Esophagus squamous epithelium (tissue), 4 donors: Measurements from ENCODE around the gene DHX30.

Experiments used
- POLR2A ChIP-seq, 4 donors: fragments of 450-650 bp; IDR thresholded peaks; one replicate each; pipeline ENCODE4 v1.6.1; 2017; ENCODE audit warnings: antibody characterized with exemption in 4 of 4, mild to moderate bottlenecking in 4 of 4, moderate library complexity in 3 of 4
- TF ChIP-seq, protein P1 (sequence below), 6 experiments: fragments of 450-650 bp in 4 of 6; fragments of 200-600 bp in 2 of 6; sonication (generic) in 2 of 6; IDR thresholded peaks; one replicate each; pipeline ENCODE4 v1.5.1; 2016 to 2019; ENCODE audit warnings: antibody characterized with exemption in 6 of 6, mild to moderate bottlenecking in 4 of 6, moderate library complexity in 4 of 6

- TF ChIP-seq POLR2A (IDR thresholded peaks at IDR 0.05), result no peak
- TF ChIP-seq, protein P1, sequence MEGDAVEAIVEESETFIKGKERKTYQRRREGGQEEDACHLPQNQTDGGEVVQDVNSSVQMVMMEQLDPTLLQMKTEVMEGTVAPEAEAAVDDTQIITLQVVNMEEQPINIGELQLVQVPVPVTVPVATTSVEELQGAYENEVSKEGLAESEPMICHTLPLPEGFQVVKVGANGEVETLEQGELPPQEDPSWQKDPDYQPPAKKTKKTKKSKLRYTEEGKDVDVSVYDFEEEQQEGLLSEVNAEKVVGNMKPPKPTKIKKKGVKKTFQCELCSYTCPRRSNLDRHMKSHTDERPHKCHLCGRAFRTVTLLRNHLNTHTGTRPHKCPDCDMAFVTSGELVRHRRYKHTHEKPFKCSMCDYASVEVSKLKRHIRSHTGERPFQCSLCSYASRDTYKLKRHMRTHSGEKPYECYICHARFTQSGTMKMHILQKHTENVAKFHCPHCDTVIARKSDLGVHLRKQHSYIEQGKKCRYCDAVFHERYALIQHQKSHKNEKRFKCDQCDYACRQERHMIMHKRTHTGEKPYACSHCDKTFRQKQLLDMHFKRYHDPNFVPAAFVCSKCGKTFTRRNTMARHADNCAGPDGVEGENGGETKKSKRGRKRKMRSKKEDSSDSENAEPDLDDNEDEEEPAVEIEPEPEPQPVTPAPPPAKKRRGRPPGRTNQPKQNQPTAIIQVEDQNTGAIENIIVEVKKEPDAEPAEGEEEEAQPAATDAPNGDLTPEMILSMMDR (IDR thresholded peaks at IDR 0.05), result no peak
Observed at GRCh38 chr3:47847801-47848518, 45.0 kb downstream of the DHX30 start.
